Measurements from ENCODE around the gene CERS5. TPM values are rescaled to one million over a fixed set of nuclear protein-coding genes. Genes with fewer than 3 reads are reported as not detected.

Gene CERS5, protein sequence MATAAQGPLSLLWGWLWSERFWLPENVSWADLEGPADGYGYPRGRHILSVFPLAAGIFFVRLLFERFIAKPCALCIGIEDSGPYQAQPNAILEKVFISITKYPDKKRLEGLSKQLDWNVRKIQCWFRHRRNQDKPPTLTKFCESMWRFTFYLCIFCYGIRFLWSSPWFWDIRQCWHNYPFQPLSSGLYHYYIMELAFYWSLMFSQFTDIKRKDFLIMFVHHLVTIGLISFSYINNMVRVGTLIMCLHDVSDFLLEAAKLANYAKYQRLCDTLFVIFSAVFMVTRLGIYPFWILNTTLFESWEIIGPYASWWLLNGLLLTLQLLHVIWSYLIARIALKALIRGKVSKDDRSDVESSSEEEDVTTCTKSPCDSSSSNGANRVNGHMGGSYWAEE
- polyA plus RNA-seq (2011; rRNA removed) = 68.0 and 100 TPM in 2 replicates
- 45.5 and 65.3 TPM in 2 replicates for polyA minus RNA-seq (2011; rRNA and poly(A)+ RNA removed)

DNA sequence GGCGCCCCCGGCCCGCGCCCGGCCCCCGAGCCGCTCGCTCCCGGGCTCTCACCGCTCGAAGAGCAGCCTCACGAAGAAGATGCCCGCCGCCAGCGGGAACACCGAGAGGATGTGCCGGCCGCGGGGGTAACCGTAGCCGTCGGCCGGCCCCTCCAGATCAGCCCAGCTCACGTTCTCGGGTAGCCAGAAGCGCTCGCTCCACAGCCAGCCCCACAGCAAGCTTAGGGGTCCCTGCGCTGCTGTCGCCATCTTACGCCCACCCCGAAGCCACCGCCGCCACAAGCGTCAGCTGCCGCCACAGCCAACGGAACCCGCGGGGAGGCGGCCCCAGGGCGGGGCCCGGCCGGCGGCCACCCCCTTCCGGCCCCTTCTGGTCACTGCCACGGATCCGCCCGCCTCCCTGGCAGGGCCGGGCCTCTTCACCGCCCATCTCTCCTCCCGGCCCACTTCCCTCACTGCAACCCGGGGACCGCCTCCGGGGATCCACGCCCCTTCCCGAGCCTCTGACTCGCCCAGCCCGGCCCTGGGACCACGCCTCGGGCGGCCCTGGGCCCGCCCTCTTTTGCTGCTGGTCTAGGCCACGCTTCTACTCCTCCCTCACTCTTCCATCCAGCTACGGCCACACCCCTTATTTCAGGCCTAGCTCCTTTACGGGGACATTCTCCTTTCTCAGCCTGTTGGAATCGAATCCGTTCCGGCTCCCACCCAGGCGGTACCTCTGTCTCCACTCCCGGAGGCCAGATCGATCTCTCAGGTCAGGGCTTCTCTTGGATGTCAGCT lies at the start of gene CERS5:
TSS of gene CERS5 (minus strand) at position 321 of the 780 bp plus-strand sequence. CDS start at position 249, 72 bp downstream.
- ChIA-PET CTCF (interaction anchor here (0.7 to 3.2 kb wide), 9 partner anchors 9 to 147 kb away, joined by 3 to 25 read pairs (median 3); partner anchors contain the start of genes COX14, LIMA1 and SMARCD1), POLR2A (interaction anchor here (0.5 to 0.7 kb wide), 4 partner anchors 30 to 1285 kb away, joined by 3 to 17 read pairs (median 6); no protein-coding TSS in a partner anchor)
- Histone ChIP-seq H3K4me3 (ENCODE audit: low read depth, low read length) (peak within 1 kb of the TSS; percentile 59), H3K36me3 (ENCODE audit: control insufficient read depth, insufficient read depth, low read length) (no peaks in the 10 kb centered on the region), H3K27me3 (ENCODE audit: control insufficient read depth, insufficient read depth, low read length) (no peaks in the 10 kb centered on the region)
- no peak for TF ChIP-seq CTCF (IDR thresholded peaks at IDR 0.05; ENCODE audit: insufficient read depth, low read depth, low read length)
- peak; percentile 94 for DNase-seq (ENCODE audit: low read depth)

GRCh38 chr12:50215033-50215432 lies 47.9 kb upstream of the CERS5 start:
- POLR2A ChIA-PET = no interaction called here
- CTCF ChIA-PET = no interaction called here
- no peak overlapping the region for H3K4me3 ChIP-seq (ENCODE audit: low read depth, low read length)
- TF ChIP-seq CTCF (IDR thresholded peaks at IDR 0.05; ENCODE audit: insufficient read depth, low read depth, low read length) = no peak
- DNase-seq (ENCODE audit: low read depth) = no peak
- H3K27me3 ChIP-seq (ENCODE audit: control insufficient read depth, insufficient read depth, low read length) = no peaks in the 10 kb centered on the region
- peaks cover 9% of the 10 kb centered on the region; the same call in 1 of the 2 replicates for H3K36me3 ChIP-seq (ENCODE audit: control insufficient read depth, insufficient read depth, low read length)

DNA sequence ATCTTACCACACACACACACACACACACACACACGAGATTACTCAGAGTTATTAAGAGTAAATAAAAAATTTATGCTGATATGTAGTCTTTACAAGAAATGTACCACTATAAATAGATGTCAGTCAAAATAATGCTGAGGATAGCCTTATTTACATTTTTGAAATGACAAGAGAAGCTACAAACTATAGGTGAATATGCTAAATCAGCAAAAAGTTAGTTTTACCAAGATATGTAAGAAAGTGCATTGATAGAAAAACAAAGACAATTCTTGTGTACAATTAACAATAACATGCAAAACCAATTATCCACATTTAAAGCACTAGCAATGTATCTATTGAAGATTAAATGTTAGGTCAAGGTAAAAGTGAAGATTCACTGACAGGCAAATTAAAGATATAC lies 46.8 kb upstream of the CERS5 start:
- ChIA-PET CTCF (interaction anchor here (0.8 to 2.4 kb wide), 2 partner anchors 101 to 125 kb away, joined by 3 to 13 read pairs; no protein-coding TSS in a partner anchor), POLR2A (no interaction called here)
- no peak for TF ChIP-seq CTCF (IDR thresholded peaks at IDR 0.05; ENCODE audit: insufficient read depth, low read depth, low read length)
- no peaks in the 10 kb centered on the region for H3K27me3 ChIP-seq (ENCODE audit: control insufficient read depth, insufficient read depth, low read length)
- no peak overlapping the region for H3K4me3 ChIP-seq (ENCODE audit: low read depth, low read length)
- no peak for DNase-seq (ENCODE audit: low read depth)
- H3K36me3 ChIP-seq (ENCODE audit: control insufficient read depth, insufficient read depth, low read length) = peaks cover 10% of the 10 kb centered on the region

- H3K27me3 ChIP-seq (ENCODE audit: control insufficient read depth, insufficient read depth, low read length) = no peaks in the 10 kb centered on the region
- H3K4me3 ChIP-seq (ENCODE audit: low read depth, low read length) = no peak overlapping the region
- DNase-seq (ENCODE audit: low read depth) = no peak
- ChIA-PET CTCF (interaction anchor here (2.4 kb wide), 1 partner anchor 101 kb away, joined by 13 read pairs; no protein-coding TSS in a partner anchor), POLR2A (no interaction called here)
- H3K36me3 ChIP-seq (ENCODE audit: control insufficient read depth, insufficient read depth, low read length) = peaks cover 9% of the 10 kb centered on the region
- TF ChIP-seq CTCF (IDR thresholded peaks at IDR 0.05; ENCODE audit: insufficient read depth, low read depth, low read length) = no peak
Measured at GRCh38 chr12:50213439-50213838, 46.3 kb upstream of the CERS5 start.
